Cerebellar nuclear complex (tissue), 1 donor: Measurements from ENCODE around the gene SVIL.
"Not testable (repeated sequence)": the region's sequence is repeated elsewhere in the genome, so short reads cannot be mapped to it uniquely, and the experiment has no call there.

Experiments
- DNase-seq, 2 experiments: peaks; one replicate each; lab custom pipeline; 2025; lab: John Stamatoyannopoulos, UW

Gene SVIL

GRCh38 chr10:29484677-29485076, 150.1 kb downstream of the SVIL start:
- DNase-seq, result not testable (repeated sequence)

- DNase-seq, result no peak
Measured at GRCh38 chr10:29482591-29483431, 152.0 kb downstream of the SVIL start.

GRCh38 chr10:29481906-29482440, 152.8 kb downstream of the SVIL start:
- DNase-seq, result no peak

GRCh38 chr10:29479981-29480954, 154.5 kb downstream of the SVIL start:
- DNase-seq, result no peak

- DNase-seq, result no peak
Measured at GRCh38 chr10:29479081-29479925, 155.5 kb downstream of the SVIL start.

- DNase-seq, result no peak
Measured at GRCh38 chr10:29473406-29474100, 161.2 kb downstream of the SVIL start.

GRCh38 chr10:29473087-29473356, 161.7 kb downstream of the SVIL start:
- no peak for DNase-seq

- no peak for DNase-seq
Measured at GRCh38 chr10:29472301-29473086, 162.3 kb downstream of the SVIL start.

- DNase-seq, result no peak
Measured at GRCh38 chr10:29471544-29471859, 163.3 kb downstream of the SVIL start.

GRCh38 chr10:29470843-29471543, 163.8 kb downstream of the SVIL start:
- DNase-seq, result no peak

GRCh38 chr10:29470355-29470705, 164.4 kb downstream of the SVIL start:
- no peak for DNase-seq

- DNase-seq, result no peak
Measured at GRCh38 chr10:29469481-29470354, 165.1 kb downstream of the SVIL start.

GRCh38 chr10:29465384-29465783, 169.4 kb downstream of the SVIL start:
- DNase-seq, result no peak

GRCh38 chr10:29464671-29465171, 170.1 kb downstream of the SVIL start:
- DNase-seq, result not testable (repeated sequence)

- no peak for DNase-seq
Measured at GRCh38 chr10:29461042-29461441, 173.7 kb downstream of the SVIL start.

- not testable (repeated sequence) for DNase-seq
Measured at GRCh38 chr10:29458190-29458589, 176.6 kb downstream of the SVIL start.

- no peak for DNase-seq
Measured at GRCh38 chr10:29455095-29455494, 179.7 kb downstream of the SVIL start.

- DNase-seq, result no peak
Measured at GRCh38 chr10:29454250-29454649, 180.5 kb downstream of the SVIL start.

GRCh38 chr10:29452546-29452945, 182.2 kb downstream of the SVIL start:
- DNase-seq, result no peak
